Peyer's patch (tissue), 4 donors: ENCODE measurements around the gene ACTR1B.

Experiments used
- CTCF ChIP-seq, 6 experiments: fragments of 450-650 bp in 4 of 6; fragments of 200-600 bp in 2 of 6; sonication (generic) in 1 of 6; IDR thresholded peaks; one replicate each; pipeline ENCODE4 v1.5.1; 2017 to 2019; ENCODE audit warnings: antibody characterized with exemption in 6 of 6, mild to moderate bottlenecking in 3 of 6, moderate library complexity in 1 of 6
- POLR2A ChIP-seq, 2 donors: fragments of 450-650 bp; IDR thresholded peaks; one replicate each; pipeline ENCODE4 v1.5.1; 2017; ENCODE audit warnings: antibody characterized with exemption in 2 of 2, mild to moderate bottlenecking in 2 of 2, moderate library complexity in 2 of 2

DNA sequence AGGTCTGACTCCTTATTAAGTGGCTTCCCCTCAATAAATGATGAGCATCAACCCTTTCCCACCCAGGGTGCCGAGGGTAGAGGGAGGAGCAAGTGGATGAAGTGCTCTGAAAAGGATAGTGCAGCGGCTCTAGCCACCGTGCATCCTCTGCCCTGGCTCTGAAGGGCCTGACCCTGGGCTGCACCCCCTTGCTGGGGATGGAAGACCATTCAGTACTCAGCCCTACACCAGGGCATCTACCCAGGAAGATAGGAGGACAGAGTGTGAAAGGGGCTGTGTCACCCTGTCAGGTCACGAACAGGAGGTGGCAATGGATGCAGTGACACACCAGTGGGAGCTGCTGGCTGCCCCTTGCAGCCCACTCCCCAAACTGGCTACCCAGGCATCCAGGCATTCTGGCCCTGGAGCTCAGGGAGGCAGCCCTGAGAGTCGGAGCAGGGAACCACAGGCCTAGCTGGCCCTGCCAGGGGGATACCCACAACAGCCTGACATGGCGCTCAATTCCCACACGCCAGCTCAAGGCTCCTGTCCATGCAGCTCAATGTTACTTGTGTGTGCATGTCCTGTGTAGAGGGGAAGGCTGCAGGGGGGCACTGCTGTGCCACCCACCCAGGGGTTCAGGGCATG is 7.6 kb downstream of the ACTR1B start:
- no peak for TF ChIP-seq CTCF (IDR thresholded peaks at IDR 0.05)
- TF ChIP-seq POLR2A (IDR thresholded peaks at IDR 0.05): no peak
